Activated CD4-positive, alpha-beta T cell treated with anti-CD3 and anti-CD28 coated beads, Interleukin-2, amount 10 ng/mL, durations not matched to agents 24 days and 14 days (primary cell): ENCODE measurements around the gene PRR14. TPM values are rescaled to one million over a fixed set of nuclear protein-coding genes. Genes with fewer than 3 reads are reported as not detected.
"Not testable (repeated sequence)": the region's sequence is repeated elsewhere in the genome, so short reads cannot be mapped to it uniquely, and the experiment has no call there.

Source experiments
- DNase-seq: peaks from one replicate; pipeline ENCODE4 v3.0.0; 2022
- H3K27ac Mint-ChIP-seq: one replicate; pipeline ENCODE4 v1.8.0; 2022; ENCODE audit warnings: mild to moderate bottlenecking, mixed read lengths
- H3K27me3 Mint-ChIP-seq: one replicate; pipeline ENCODE4 v1.8.0; 2022; ENCODE audit warnings: mixed read lengths
- H3K36me3 Mint-ChIP-seq: one replicate; pipeline ENCODE4 v1.8.0; 2022; ENCODE audit warnings: low read depth, mild to moderate bottlenecking, mixed read lengths
- H3K4me1 Mint-ChIP-seq: one replicate; pipeline ENCODE4 v1.8.0; 2021; ENCODE audit warnings: mixed read lengths
- H3K4me3 Mint-ChIP-seq: one replicate; pipeline ENCODE4 v1.8.0; 2022; ENCODE audit warnings: mild to moderate bottlenecking, moderate library complexity, mixed read lengths
- H3K9me3 Mint-ChIP-seq: one replicate; pipeline ENCODE4 v1.8.0; 2021; ENCODE audit warnings: mixed read lengths
- intact Hi-C: fragments of 100-400 bp; cut with micrococcal nuclease; formaldehyde crosslinking; loops from one replicate; pipeline ENCODE4 v1.15.1; 2023
- total RNA-seq: library from RNA; stranded (reverse); gene quantifications from 2 replicates; pipeline ENCODE4 v1.2.3, GENCODE V29; 2022

Gene PRR14
- total RNA-seq, 1 donor from 2014 or later, result 82.2 TPM

GRCh38 chr16:30669026-30669902, 18.5 kb downstream of the PRR14 start:
- no peak for DNase-seq
- H3K4me3 Mint-ChIP-seq, result no peak overlapping the region
- H3K27ac Mint-ChIP-seq, result no peak overlapping the region
- peaks cover 48% of the 10 kb centered on the region for H3K36me3 Mint-ChIP-seq
- H3K27me3 Mint-ChIP-seq, result no peaks in the 10 kb centered on the region
- intact Hi-C loops, result no loop called here
- H3K9me3 Mint-ChIP-seq, result no peaks in the 10 kb centered on the region
- H3K4me1 Mint-ChIP-seq, result peaks cover 5% of the 10 kb centered on the region

GRCh38 chr16:30669903-30670824, 19.4 kb downstream of the PRR14 start:
- DNase-seq, result no peak
- Mint-ChIP-seq H3K4me3 (no peak overlapping the region), H3K9me3 (no peaks in the 10 kb centered on the region), H3K27me3 (no peaks in the 10 kb centered on the region), H3K4me1 (peaks cover 5% of the 10 kb centered on the region), H3K36me3 (peaks cover 43% of the 10 kb centered on the region), H3K27ac (no peak overlapping the region)
- intact Hi-C loops, result no loop called here

- Mint-ChIP-seq H3K9me3 (no peaks in the 10 kb centered on the region), H3K4me1 (no peaks in the 10 kb centered on the region), H3K4me3 (no peak overlapping the region), H3K27me3 (no peaks in the 10 kb centered on the region), H3K27ac (no peak overlapping the region), H3K36me3 (peaks cover 9% of the 10 kb centered on the region)
- DNase-seq, result no peak
- intact Hi-C loops, result no loop called here
Measured at GRCh38 chr16:30675143-30675542, 24.4 kb downstream of the PRR14 start.

GRCh38 chr16:30677931-30678585, 27.3 kb downstream of the PRR14 start:
- Mint-ChIP-seq H3K9me3 (no peaks in the 10 kb centered on the region), H3K27ac (no peak overlapping the region), H3K36me3 (no peaks in the 10 kb centered on the region), H3K4me1 (no peaks in the 10 kb centered on the region), H3K27me3 (no peaks in the 10 kb centered on the region), H3K4me3 (no peak overlapping the region)
- intact Hi-C loops, result no loop called here
- DNase-seq, result no peak

- intact Hi-C loops, result no loop called here
- Mint-ChIP-seq H3K4me3 (no peak overlapping the region), H3K4me1 (no peaks in the 10 kb centered on the region), H3K27ac (no peak overlapping the region), H3K27me3 (no peaks in the 10 kb centered on the region), H3K9me3 (no peaks in the 10 kb centered on the region), H3K36me3 (no peaks in the 10 kb centered on the region)
- no peak for DNase-seq
Measured at GRCh38 chr16:30678586-30678970, 27.8 kb downstream of the PRR14 start.

- Mint-ChIP-seq H3K9me3 (no peaks in the 10 kb centered on the region), H3K4me3 (no peak overlapping the region), H3K36me3 (no peaks in the 10 kb centered on the region), H3K27ac (no peak overlapping the region), H3K27me3 (no peaks in the 10 kb centered on the region), H3K4me1 (no peaks in the 10 kb centered on the region)
- DNase-seq, result no peak
- intact Hi-C loops, result no loop called here
Measured at GRCh38 chr16:30680326-30680725, 29.6 kb downstream of the PRR14 start.

- H3K27me3 Mint-ChIP-seq, result no peaks in the 10 kb centered on the region
Measured at GRCh38 chr16:30688701-30689100, 37.9 kb downstream of the PRR14 start.

GRCh38 chr16:30691907-30692306, 41.1 kb downstream of the PRR14 start:
- intact Hi-C loops, result no loop called here
- H3K36me3 Mint-ChIP-seq, result no peaks in the 10 kb centered on the region
- no peak overlapping the region for H3K4me3 Mint-ChIP-seq
- H3K9me3 Mint-ChIP-seq, result no peaks in the 10 kb centered on the region
- H3K27ac Mint-ChIP-seq, result no peak overlapping the region
- no peak for DNase-seq
- H3K27me3 Mint-ChIP-seq, result no peaks in the 10 kb centered on the region
- H3K4me1 Mint-ChIP-seq, result peaks cover 14% of the 10 kb centered on the region

More at GRCh38 chr16:30688701-30689100, 37.9 kb downstream of the PRR14 start:
- Mint-ChIP-seq H3K4me1 (peaks cover 8% of the 10 kb centered on the region), H3K4me3 (no peak overlapping the region), H3K27ac (no peak overlapping the region), H3K9me3 (no peaks in the 10 kb centered on the region), H3K36me3 (no peaks in the 10 kb centered on the region)
- DNase-seq, result no peak
- intact Hi-C loops, result no loop called here

- Mint-ChIP-seq H3K36me3 (no peaks in the 10 kb centered on the region), H3K27me3 (no peaks in the 10 kb centered on the region), H3K27ac (no peak overlapping the region), H3K4me1 (peaks cover 20% of the 10 kb centered on the region), H3K4me3 (no peak overlapping the region), H3K9me3 (no peaks in the 10 kb centered on the region)
- intact Hi-C loops, result no loop called here
- no peak for DNase-seq
Measured at GRCh38 chr16:30692396-30693064, 41.8 kb downstream of the PRR14 start.

GRCh38 chr16:30694926-30695693, 44.4 kb downstream of the PRR14 start:
- intact Hi-C loops, result loop anchor here (1.0 kb wide), 1 partner anchor 35 kb away; no protein-coding TSS in a partner anchor
- Mint-ChIP-seq H3K27me3 (no peaks in the 10 kb centered on the region), H3K36me3 (peaks cover 8% of the 10 kb centered on the region), H3K4me3 (peak overlapping the region; percentile 35), H3K9me3 (no peaks in the 10 kb centered on the region), H3K4me1 (peaks cover 32% of the 10 kb centered on the region), H3K27ac (peak overlapping the region; percentile 77)
- no peak for DNase-seq

- H3K27me3 Mint-ChIP-seq, result not testable (repeated sequence)
Measured at GRCh38 chr16:30696646-30697045, 45.9 kb downstream of the PRR14 start.

GRCh38 chr16:30697264-30698138, 46.7 kb downstream of the PRR14 start:
- H3K9me3 Mint-ChIP-seq, result no peaks in the 10 kb centered on the region
- H3K4me1 Mint-ChIP-seq, result peaks cover 36% of the 10 kb centered on the region
- DNase-seq, result peak; percentile 62
- H3K36me3 Mint-ChIP-seq, result peaks cover 23% of the 10 kb centered on the region
- H3K27ac Mint-ChIP-seq, result peak overlapping the region; percentile 100
- H3K27me3 Mint-ChIP-seq, result no peaks in the 10 kb centered on the region
- intact Hi-C loops, result loop anchor here (1.0 to 2.0 kb wide), 8 partner anchors 15 to 701 kb away; partner anchors contain the start of genes CFAP119, FBRS, INO80E and PHKG2
- peak overlapping the region; percentile 97 for H3K4me3 Mint-ChIP-seq

More at GRCh38 chr16:30696646-30697045, 45.9 kb downstream of the PRR14 start:
- H3K9me3 Mint-ChIP-seq, H3K4me3 Mint-ChIP-seq, H3K27ac Mint-ChIP-seq, intact Hi-C loops, DNase-seq: not testable (repeated sequence)
- Mint-ChIP-seq H3K4me1 (peaks cover 37% of the 10 kb centered on the region), H3K36me3 (peaks cover 19% of the 10 kb centered on the region)
